ENCODE data around the gene NACA.

DNA sequence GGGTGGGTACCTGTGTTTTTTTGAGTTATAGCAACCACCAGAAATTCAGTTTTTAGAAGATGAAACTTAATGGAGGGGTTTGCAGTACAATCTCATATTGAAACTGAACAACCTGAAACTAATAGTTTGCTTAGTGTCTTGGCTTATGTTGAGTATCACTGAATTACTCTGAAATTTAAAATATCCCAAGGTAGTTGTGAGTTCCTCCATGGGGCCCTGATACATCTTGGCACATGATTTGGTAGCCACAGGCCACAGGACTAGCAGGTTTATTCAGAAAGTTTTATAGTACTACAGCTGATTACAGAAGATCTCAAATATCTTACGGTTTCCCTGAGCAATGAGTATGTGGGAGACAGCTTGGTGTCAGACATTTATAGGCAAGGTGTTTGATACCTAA, 47.4 kb downstream of the NACA start:
- TF ChIP-seq, protein P1, sequence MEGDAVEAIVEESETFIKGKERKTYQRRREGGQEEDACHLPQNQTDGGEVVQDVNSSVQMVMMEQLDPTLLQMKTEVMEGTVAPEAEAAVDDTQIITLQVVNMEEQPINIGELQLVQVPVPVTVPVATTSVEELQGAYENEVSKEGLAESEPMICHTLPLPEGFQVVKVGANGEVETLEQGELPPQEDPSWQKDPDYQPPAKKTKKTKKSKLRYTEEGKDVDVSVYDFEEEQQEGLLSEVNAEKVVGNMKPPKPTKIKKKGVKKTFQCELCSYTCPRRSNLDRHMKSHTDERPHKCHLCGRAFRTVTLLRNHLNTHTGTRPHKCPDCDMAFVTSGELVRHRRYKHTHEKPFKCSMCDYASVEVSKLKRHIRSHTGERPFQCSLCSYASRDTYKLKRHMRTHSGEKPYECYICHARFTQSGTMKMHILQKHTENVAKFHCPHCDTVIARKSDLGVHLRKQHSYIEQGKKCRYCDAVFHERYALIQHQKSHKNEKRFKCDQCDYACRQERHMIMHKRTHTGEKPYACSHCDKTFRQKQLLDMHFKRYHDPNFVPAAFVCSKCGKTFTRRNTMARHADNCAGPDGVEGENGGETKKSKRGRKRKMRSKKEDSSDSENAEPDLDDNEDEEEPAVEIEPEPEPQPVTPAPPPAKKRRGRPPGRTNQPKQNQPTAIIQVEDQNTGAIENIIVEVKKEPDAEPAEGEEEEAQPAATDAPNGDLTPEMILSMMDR (IDR thresholded peaks at IDR 0.05; ENCODE audit: insufficient read depth, low read length): no peak
- no peak for TF ChIP-seq POLR2AphosphoS5 (IDR thresholded peaks at IDR 0.05; ENCODE audit: low read depth)
